Measurements from ENCODE around the gene SLCO2B1. TPM values are rescaled to one million over a fixed set of nuclear protein-coding genes. Genes with fewer than 3 reads are reported as not detected.

Gene SLCO2B1
- total RNA-seq, 2 experiments from 2014 or later, result not detected

GRCh38 chr11:75244052-75244814, 93.3 kb downstream of the SLCO2B1 start:
- Mint-ChIP-seq H3K9me3 (no peaks in the 10 kb centered on the region), H3K4me3 (no peak overlapping the region), H3K4me1 (ENCODE audit: low read depth) (peaks cover 10% of the 10 kb centered on the region), H3K36me3 (ENCODE audit: low read depth) (no peaks in the 10 kb centered on the region), H3K27me3 (peaks cover 26% of the 10 kb centered on the region), H3K27ac (no peak overlapping the region)
- intact Hi-C loops (cut with micrococcal nuclease), result no loop called here
- CTCF ChIA-PET, result interaction anchor here (0.9 to 19.6 kb wide), 5 partner anchors 36 to 222 kb away, joined by 3 to 663 read pairs (median 3); partner anchors contain the start of gene SLCO2B1
- TF ChIP-seq CTCF (IDR thresholded peaks at IDR 0.05), result no peak
- no peak for ATAC-seq
- POLR2A ChIA-PET, result no interaction called here
- DNase-seq, result no peak

- no peak for DNase-seq
- TF ChIP-seq CTCF (IDR thresholded peaks at IDR 0.05), result no peak
- H3K36me3 Mint-ChIP-seq (ENCODE audit: low read depth), result no peaks in the 10 kb centered on the region
- peaks cover 18% of the 10 kb centered on the region for H3K27me3 Mint-ChIP-seq
- ChIA-PET CTCF (interaction anchor here (0.9 to 19.6 kb wide), 4 partner anchors 41 to 223 kb away, joined by 3 to 663 read pairs (median 5); partner anchors contain the start of gene SLCO2B1), POLR2A (no interaction called here)
- intact Hi-C loops (cut with micrococcal nuclease), result loop anchor here (5.0 kb wide), 1 partner anchor 318 kb away; no protein-coding TSS in a partner anchor
- no peak overlapping the region for H3K27ac Mint-ChIP-seq
- no peak for ATAC-seq
- no peaks in the 10 kb centered on the region for H3K9me3 Mint-ChIP-seq
- peaks cover 4% of the 10 kb centered on the region for H3K4me1 Mint-ChIP-seq (ENCODE audit: low read depth)
- no peak overlapping the region for H3K4me3 Mint-ChIP-seq
Measured at GRCh38 chr11:75245356-75246005, 94.6 kb downstream of the SLCO2B1 start.

- no peak overlapping the region for H3K27ac Mint-ChIP-seq
- H3K9me3 Mint-ChIP-seq, result no peaks in the 10 kb centered on the region
- intact Hi-C loops (cut with micrococcal nuclease), result loop anchor here (5.0 kb wide), 1 partner anchor 319 kb away; no protein-coding TSS in a partner anchor
- POLR2A ChIA-PET, result no interaction called here
- no peaks in the 10 kb centered on the region for H3K36me3 Mint-ChIP-seq (ENCODE audit: low read depth)
- no peak for TF ChIP-seq CTCF (IDR thresholded peaks at IDR 0.05)
- ATAC-seq (no peak), DNase-seq (no peak)
- no peak overlapping the region for H3K4me3 Mint-ChIP-seq
- CTCF ChIA-PET, result interaction anchor here (1.0 to 19.6 kb wide), 2 partner anchors 41 to 104 kb away, joined by 3 to 663 read pairs; partner anchors contain the start of gene SLCO2B1
- peaks cover 4% of the 10 kb centered on the region for H3K4me1 Mint-ChIP-seq (ENCODE audit: low read depth)
- H3K27me3 Mint-ChIP-seq, result peaks cover 18% of the 10 kb centered on the region
Measured at GRCh38 chr11:75246006-75246670, 95.2 kb downstream of the SLCO2B1 start.

- intact Hi-C loops (cut with micrococcal nuclease), result loop anchor here (5.0 kb wide), 1 partner anchor 320 kb away; no protein-coding TSS in a partner anchor
- no peaks in the 10 kb centered on the region for H3K9me3 Mint-ChIP-seq
- TF ChIP-seq CTCF (IDR thresholded peaks at IDR 0.05), result no peak
- H3K27ac Mint-ChIP-seq, result no peak overlapping the region
- peaks cover 18% of the 10 kb centered on the region for H3K27me3 Mint-ChIP-seq
- DNase-seq, result no peak
- CTCF ChIA-PET, result interaction anchor here (1.0 to 19.6 kb wide), 6 partner anchors 14 to 317 kb away, joined by 3 to 663 read pairs (median 12); partner anchors contain the start of gene SLCO2B1
- no peak for ATAC-seq
- H3K36me3 Mint-ChIP-seq (ENCODE audit: low read depth), result no peaks in the 10 kb centered on the region
- POLR2A ChIA-PET, result no interaction called here
- H3K4me1 Mint-ChIP-seq (ENCODE audit: low read depth), result peaks cover 4% of the 10 kb centered on the region
- H3K4me3 Mint-ChIP-seq, result no peak overlapping the region
Measured at GRCh38 chr11:75246671-75247350, 95.9 kb downstream of the SLCO2B1 start.
